HepG2 (cell line): ENCODE data around the gene CHML.

Source experiments
- AFF4 ChIP-seq: sonication (generic); formaldehyde crosslinking; IDR thresholded peaks from 2 replicates; pipeline ENCODE4 v1.4.0; 2020; ENCODE audit warnings: missing genetic modification reagents
- CTCF ChIP-seq: sonication (generic); formaldehyde crosslinking; IDR thresholded peaks from 2 replicates; pipeline ENCODE4 v1.5.0; 2020; ENCODE audit warnings: mild to moderate bottlenecking, missing genetic modification reagents, moderate library complexity
- FOXC1 ChIP-seq: sonication (generic); formaldehyde crosslinking; IDR thresholded peaks from 2 replicates; pipeline ENCODE4 v1.8.0; 2022; ENCODE audit warnings: mild to moderate bottlenecking, missing genetic modification reagents, borderline replicate concordance
- HNF4G ChIP-seq, 2 experiments: sonication (generic) in 1 of 2; formaldehyde crosslinking in 1 of 2; IDR thresholded peaks; 2 replicates each; pipeline versions ENCODE4 v1.4.0 to v1.6.1; 2011 to 2020; ENCODE audit warnings: borderline replicate concordance in 2 of 2, low read depth in 2 of 2, mild to moderate bottlenecking in 2 of 2, low read length in 1 of 2, missing genetic modification reagents in 1 of 2, moderate library complexity in 1 of 2
- JUN ChIP-seq: sonication (generic); formaldehyde crosslinking; IDR thresholded peaks from 2 replicates; pipeline ENCODE4 v1.4.0; 2020; ENCODE audit warnings: mild to moderate bottlenecking, missing genetic modification reagents
- MAZ ChIP-seq, 2 experiments: sonication (generic) in 1 of 2; formaldehyde crosslinking in 1 of 2; IDR thresholded peaks; 2 replicates each; pipeline versions ENCODE4 v1.5.0 to v1.6.1; 2012 to 2020; ENCODE audit warnings: low read depth in 2 of 2, mild to moderate bottlenecking in 2 of 2, borderline replicate concordance in 1 of 2, improper control_type of control experiment in 1 of 2, low read length in 1 of 2, missing genetic modification reagents in 1 of 2, moderate library complexity in 1 of 2
- NKX3-1 ChIP-seq: sonication (generic); formaldehyde crosslinking; IDR thresholded peaks from 2 replicates; pipeline ENCODE4 v1.5.0; 2020; ENCODE audit warnings: missing genetic modification reagents
- TCF7L2 ChIP-seq: IDR thresholded peaks from 2 replicates; pipeline ENCODE4 v1.6.1; 2011; ENCODE audit warnings: mild to moderate bottlenecking, low read depth, low read length, moderate library complexity
- YY1 ChIP-seq: IDR thresholded peaks from 2 replicates; pipeline ENCODE4 v1.6.1; 2011; ENCODE audit warnings: low read length, low read depth, moderate library complexity, mild to moderate bottlenecking; ENCODE audit not compliant: insufficient read depth, insufficient replicate concordance
- ZBTB8A ChIP-seq: sonication (generic); formaldehyde crosslinking; IDR thresholded peaks from 2 replicates; pipeline ENCODE4 v1.4.0; 2020; ENCODE audit warnings: mild to moderate bottlenecking, low read depth, missing genetic modification reagents, borderline replicate concordance
- ZNF816 ChIP-seq: sonication (generic); formaldehyde crosslinking; IDR thresholded peaks from 2 replicates; pipeline ENCODE4 v1.8.0; 2022; ENCODE audit warnings: missing genetic modification reagents, mild to moderate bottlenecking, borderline replicate concordance

DNA sequence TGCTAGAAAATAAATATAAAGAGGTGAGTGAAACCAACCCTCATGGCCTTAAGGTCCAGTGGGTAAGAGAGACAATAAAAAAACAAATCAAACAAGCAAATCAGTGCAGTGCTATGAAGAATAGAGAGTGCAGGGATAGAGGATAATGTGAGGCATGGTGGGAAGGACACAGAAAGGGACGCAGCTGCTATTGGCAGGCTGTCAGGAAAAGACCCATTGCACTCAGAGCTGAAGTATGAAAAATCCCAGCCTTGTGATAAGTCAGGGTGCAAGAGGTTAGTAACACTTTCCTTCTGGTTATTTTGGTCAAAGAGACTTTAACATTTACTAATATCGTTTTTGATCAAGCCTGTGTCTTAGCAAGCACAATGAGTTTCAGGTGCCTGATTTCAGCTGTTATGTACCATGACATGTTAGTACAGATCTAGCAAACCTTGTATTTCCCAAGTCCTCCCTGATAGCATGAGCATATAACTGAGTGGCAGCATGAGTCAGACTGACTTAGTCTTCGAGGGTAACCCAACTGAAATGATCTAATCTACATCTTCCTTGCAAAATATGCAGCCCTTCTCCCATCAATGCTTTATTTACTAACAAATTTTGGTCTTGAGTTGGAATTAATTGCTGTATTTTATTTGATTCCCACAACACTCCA lies 31.7 kb downstream of the CHML start:
- TF ChIP-seq YY1 (no peak), FOXC1 (CRISPR knock-in tag) (no peak), MAZ (IDR thresholded peaks at IDR 0.05; ENCODE audit: borderline replicate concordance, low read depth, low read length) (no peak), MAZ (CRISPR knock-in tag; IDR thresholded peaks at IDR 0.05; ENCODE audit: low read depth) (no peak), ZNF816 (CRISPR knock-in tag) (no peak), AFF4 (CRISPR knock-in tag) (no peak), NKX3-1 (CRISPR knock-in tag) (no peak), ZBTB8A (CRISPR knock-in tag) (no peak), TCF7L2 (no peak), JUN (CRISPR knock-in tag) (no peak), CTCF (CRISPR knock-in tag) (no peak), HNF4G (IDR thresholded peaks at IDR 0.05; ENCODE audit: borderline replicate concordance, low read depth, low read length) (no peak), HNF4G (CRISPR knock-in tag; IDR thresholded peaks at IDR 0.05; ENCODE audit: borderline replicate concordance, low read depth) (no peak)
